ENCODE measurements around the gene PCBP2. TPM values are rescaled to one million over a fixed set of nuclear protein-coding genes. Genes with fewer than 3 reads are reported as not detected.

Gene PCBP2
- total RNA-seq, 1 experiment from 2014 or later = 856 TPM

DNA sequence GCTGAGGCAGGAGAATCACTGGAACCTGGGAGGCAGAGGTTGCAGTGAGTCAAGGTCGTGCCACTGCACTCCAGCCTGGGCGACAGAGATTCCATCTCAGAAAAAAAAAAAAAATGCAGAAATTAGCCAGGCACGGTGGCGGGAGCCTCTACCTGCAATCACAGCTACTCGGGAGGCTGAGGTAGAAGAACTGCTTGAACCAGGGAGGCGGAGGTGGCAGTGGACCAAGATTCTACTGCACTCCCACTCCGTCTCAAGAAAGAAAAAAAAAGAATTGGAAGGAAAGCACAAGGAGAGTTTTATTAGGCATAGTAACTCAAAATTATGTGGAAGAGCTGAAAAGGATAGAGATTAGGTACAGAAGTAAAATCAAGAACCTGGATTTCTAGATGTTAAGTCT, 49.0 kb upstream of the PCBP2 start (continued):
- TF ChIP-seq CBX3 (IDR thresholded peaks at IDR 0.05; ENCODE audit: low read depth) = no peak
- no peak for TF ChIP-seq SRF (IDR thresholded peaks at IDR 0.05; ENCODE audit: low read depth)
- no peak for TF ChIP-seq SIN3A (IDR thresholded peaks at IDR 0.05; ENCODE audit: low read depth)
- TF ChIP-seq, protein P1, sequence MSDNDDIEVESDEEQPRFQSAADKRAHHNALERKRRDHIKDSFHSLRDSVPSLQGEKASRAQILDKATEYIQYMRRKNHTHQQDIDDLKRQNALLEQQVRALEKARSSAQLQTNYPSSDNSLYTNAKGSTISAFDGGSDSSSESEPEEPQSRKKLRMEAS (IDR thresholded peaks at IDR 0.05) = no peak
- TF ChIP-seq ZFX (IDR thresholded peaks at IDR 0.05) = no peak

DNA sequence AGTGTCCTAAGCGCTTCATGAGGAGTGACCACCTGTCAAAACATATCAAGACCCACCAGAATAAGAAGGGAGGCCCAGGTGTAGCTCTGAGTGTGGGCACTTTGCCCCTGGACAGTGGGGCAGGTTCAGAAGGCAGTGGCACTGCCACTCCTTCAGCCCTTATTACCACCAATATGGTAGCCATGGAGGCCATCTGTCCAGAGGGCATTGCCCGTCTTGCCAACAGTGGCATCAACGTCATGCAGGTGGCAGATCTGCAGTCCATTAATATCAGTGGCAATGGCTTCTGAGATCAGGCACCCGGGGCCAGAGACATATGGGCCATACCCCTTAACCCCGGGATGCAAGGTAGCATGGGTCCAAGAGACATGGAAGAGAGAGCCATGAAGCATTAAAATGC, 41.0 kb upstream of the PCBP2 start:
- Histone ChIP-seq H3K4me3 (replicated peaks in 1 of 2; ENCODE audit: low read depth in 1 of 2, low read length in 2 of 2) (no peak overlapping the region), H3K27ac (ENCODE audit: low read depth, low read length) (no peak overlapping the region), H3K27me3 (ENCODE audit: insufficient read depth, low read length) (no peaks in the 10 kb centered on the region), H3K9me2 (ENCODE audit: insufficient read depth) (no peaks in the 10 kb centered on the region), H3K9me3 (ENCODE audit: control insufficient read depth in 1 of 2, insufficient read depth in 1 of 2, low read depth in 1 of 2, low read length in 2 of 2) (no peaks in the 10 kb centered on the region), H3K4me1 (ENCODE audit: control insufficient read depth in 1 of 2, insufficient read depth in 2 of 2, low read length in 2 of 2) (peaks cover 9 to 10% of the 10 kb centered on the region in 2 experiments; a peak in 3 of 4 replicates), H2AFZ (ENCODE audit: low read depth, low read length, poor library complexity, severe bottlenecking) (no peak overlapping the region), H4K20me1 (ENCODE audit: insufficient read depth) (no peaks in the 10 kb centered on the region), H3K4me2 (ENCODE audit: low read length) (no peak overlapping the region), H3K36me3 (ENCODE audit: control insufficient read depth in 1 of 2, insufficient read depth in 2 of 2, low read length in 2 of 2) (peaks cover 29 to 31% of the 10 kb centered on the region in 2 experiments), H3K79me2 (ENCODE audit: insufficient read depth, low read length) (peaks cover 7% of the 10 kb centered on the region; the same call in 1 of the 2 replicates), H3K9ac (ENCODE audit: low read length) (no peak overlapping the region)
- CTCF ChIA-PET = interaction anchor here (1.2 kb wide), 1 partner anchor 10 kb away, joined by 5 read pairs; no protein-coding TSS in a partner anchor
- RAD21 ChIA-PET (ENCODE audit: low non-redundant PET in 1 of 2, low total read pairs in 2 of 2, uncharacterized antibody in 2 of 2, unreplicated experiment in 2 of 2) = no interaction called here
- POLR2A ChIA-PET = no interaction called here
- no TSS peak for BruUV-seq (replicated peaks)
- ATAC-seq (no peak), DNase-seq (ENCODE audit: low read depth, low spot score) (no peak)
- intact Hi-C loops (cut with micrococcal nuclease) = no loop called here
- no peak for TF ChIP-seq CBX3 (IDR thresholded peaks at IDR 0.05; ENCODE audit: low read depth)
- no peak for TF ChIP-seq FOSL1 (IDR thresholded peaks at IDR 0.05; ENCODE audit: low read depth)
- TF ChIP-seq, protein P2, sequence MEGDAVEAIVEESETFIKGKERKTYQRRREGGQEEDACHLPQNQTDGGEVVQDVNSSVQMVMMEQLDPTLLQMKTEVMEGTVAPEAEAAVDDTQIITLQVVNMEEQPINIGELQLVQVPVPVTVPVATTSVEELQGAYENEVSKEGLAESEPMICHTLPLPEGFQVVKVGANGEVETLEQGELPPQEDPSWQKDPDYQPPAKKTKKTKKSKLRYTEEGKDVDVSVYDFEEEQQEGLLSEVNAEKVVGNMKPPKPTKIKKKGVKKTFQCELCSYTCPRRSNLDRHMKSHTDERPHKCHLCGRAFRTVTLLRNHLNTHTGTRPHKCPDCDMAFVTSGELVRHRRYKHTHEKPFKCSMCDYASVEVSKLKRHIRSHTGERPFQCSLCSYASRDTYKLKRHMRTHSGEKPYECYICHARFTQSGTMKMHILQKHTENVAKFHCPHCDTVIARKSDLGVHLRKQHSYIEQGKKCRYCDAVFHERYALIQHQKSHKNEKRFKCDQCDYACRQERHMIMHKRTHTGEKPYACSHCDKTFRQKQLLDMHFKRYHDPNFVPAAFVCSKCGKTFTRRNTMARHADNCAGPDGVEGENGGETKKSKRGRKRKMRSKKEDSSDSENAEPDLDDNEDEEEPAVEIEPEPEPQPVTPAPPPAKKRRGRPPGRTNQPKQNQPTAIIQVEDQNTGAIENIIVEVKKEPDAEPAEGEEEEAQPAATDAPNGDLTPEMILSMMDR (IDR thresholded peaks at IDR 0.05 in 2 of 3, conservative IDR thresholded peaks at IDR 0.05 in 1 of 3; ENCODE audit: borderline replicate concordance in 1 of 3, insufficient read depth in 1 of 3, low read depth in 2 of 3, low read length in 2 of 3) = no peak
- no peak for TF ChIP-seq ZFX (IDR thresholded peaks at IDR 0.05)
- TF ChIP-seq, protein P1 (IDR thresholded peaks at IDR 0.05) = no peak
- TF ChIP-seq, protein P3, sequence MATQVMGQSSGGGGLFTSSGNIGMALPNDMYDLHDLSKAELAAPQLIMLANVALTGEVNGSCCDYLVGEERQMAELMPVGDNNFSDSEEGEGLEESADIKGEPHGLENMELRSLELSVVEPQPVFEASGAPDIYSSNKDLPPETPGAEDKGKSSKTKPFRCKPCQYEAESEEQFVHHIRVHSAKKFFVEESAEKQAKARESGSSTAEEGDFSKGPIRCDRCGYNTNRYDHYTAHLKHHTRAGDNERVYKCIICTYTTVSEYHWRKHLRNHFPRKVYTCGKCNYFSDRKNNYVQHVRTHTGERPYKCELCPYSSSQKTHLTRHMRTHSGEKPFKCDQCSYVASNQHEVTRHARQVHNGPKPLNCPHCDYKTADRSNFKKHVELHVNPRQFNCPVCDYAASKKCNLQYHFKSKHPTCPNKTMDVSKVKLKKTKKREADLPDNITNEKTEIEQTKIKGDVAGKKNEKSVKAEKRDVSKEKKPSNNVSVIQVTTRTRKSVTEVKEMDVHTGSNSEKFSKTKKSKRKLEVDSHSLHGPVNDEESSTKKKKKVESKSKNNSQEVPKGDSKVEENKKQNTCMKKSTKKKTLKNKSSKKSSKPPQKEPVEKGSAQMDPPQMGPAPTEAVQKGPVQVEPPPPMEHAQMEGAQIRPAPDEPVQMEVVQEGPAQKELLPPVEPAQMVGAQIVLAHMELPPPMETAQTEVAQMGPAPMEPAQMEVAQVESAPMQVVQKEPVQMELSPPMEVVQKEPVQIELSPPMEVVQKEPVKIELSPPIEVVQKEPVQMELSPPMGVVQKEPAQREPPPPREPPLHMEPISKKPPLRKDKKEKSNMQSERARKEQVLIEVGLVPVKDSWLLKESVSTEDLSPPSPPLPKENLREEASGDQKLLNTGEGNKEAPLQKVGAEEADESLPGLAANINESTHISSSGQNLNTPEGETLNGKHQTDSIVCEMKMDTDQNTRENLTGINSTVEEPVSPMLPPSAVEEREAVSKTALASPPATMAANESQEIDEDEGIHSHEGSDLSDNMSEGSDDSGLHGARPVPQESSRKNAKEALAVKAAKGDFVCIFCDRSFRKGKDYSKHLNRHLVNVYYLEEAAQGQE (IDR thresholded peaks at IDR 0.05; ENCODE audit: low read depth) = no peak
- TF ChIP-seq JUND (IDR thresholded peaks at IDR 0.05) = no peak
- TF ChIP-seq ZNF274 (IDR thresholded peaks at IDR 0.05; ENCODE audit: low read depth, low read length) = no peak
